GM18517 (cell line): ENCODE results near the gene SCRN1.
A peak's percentile ranks its signal among the peaks of the same experiment; 100 is the strongest.
"Not testable (repeated sequence)": the region's sequence is repeated elsewhere in the genome, so short reads cannot be mapped to it uniquely, and the experiment has no call there.

Experiments used
- ATAC-seq: cut with Tn5 transposase; IDR thresholded peaks from one replicate; pipeline ENCODE4 v1.9.1; 2021; ENCODE audit warnings: mild to moderate bottlenecking, moderate library complexity; ENCODE audit not compliant: unreplicated experiment

The SCRN1 gene

DNA sequence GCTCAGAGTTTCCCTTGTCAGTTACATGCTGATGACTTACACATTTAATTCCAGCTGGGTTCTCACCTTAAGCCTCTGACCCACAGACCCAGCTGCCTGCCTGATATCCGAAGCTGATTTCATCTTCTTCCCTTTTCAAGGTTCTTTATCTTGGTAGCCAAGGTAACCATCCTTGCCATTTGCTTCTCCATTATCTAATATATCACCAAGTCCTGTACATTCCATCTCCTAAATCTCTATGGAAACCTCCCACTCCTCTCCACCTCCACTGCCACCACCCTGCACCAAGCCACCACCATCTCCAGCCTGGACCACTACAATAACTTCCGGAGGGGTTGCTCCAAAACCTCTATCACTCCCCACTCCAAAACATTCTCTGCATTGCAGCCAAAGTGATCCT lies 19.9 kb downstream of the SCRN1 start:
- ATAC-seq, result no peak

DNA sequence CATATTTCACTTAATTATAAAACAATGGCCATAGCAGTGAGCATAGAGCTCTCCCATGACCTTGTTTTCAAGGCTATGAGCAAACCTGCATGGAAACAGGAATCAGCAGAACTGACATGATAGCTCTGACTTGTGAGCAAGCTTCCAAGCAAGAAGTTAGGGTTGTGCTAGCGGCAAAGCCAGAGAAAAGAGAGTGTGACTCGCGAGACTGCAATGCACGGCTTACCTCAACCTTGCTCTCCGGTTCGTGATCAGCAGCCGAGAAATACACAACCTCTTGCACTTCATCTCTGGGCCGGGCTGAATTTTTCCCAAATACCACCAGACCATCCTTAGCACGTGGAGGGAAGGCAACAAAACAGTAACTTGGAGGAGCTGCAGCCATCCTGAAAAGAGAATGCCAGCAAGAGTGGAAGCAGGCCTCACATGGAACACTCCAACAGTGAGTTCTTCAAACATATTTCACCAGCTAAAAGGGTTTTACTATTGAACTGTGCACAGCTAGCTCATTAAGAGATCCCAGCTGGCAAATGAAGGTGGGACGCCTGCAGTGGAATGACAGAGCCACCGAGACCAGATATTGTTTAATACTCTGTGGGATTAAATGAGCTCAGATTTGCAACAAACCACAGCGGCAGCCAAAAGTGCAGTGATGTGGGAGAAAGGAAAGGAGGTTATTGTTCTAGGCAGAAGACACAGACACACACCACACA lies 20.8 kb downstream of the SCRN1 start:
- no peak for ATAC-seq

DNA sequence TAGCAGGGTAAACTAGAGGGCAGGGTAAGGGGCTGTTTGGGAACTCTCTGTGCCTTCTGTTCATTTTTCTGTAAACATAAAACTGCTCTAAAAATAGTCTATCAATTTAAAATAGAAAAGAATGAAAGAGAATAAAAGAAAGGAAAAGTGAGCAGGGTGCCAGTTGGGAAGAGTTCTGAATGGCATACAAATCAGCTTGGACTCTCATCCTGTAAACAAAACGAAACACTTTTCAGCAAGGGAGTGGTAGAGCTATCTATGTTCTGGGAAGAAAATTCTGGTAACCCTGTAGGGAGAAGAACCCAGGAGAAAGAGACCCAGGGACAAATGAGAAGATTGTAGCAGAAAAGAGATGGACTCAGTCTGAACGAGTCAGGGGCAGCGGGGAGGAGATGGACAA lies 24.6 kb downstream of the SCRN1 start:
- ATAC-seq, result no peak

DNA sequence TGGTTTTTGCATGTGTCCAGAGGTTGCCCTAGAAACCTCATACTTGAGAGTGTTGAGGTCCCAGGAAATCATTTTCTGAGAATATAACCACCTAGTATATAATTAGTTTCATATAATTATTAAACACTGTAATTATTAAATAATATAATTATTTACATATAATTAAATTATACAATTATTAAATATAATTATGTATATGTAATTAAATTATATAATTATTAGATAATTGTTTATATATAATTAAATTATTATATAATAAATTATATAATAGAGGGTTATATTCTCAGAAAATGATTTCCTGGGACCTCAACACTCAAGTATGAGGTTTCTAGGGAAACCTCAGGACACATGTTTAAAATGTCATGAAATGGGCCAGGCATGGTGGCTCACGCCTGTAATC lies 27.6 kb downstream of the SCRN1 start:
- no peak for ATAC-seq

DNA sequence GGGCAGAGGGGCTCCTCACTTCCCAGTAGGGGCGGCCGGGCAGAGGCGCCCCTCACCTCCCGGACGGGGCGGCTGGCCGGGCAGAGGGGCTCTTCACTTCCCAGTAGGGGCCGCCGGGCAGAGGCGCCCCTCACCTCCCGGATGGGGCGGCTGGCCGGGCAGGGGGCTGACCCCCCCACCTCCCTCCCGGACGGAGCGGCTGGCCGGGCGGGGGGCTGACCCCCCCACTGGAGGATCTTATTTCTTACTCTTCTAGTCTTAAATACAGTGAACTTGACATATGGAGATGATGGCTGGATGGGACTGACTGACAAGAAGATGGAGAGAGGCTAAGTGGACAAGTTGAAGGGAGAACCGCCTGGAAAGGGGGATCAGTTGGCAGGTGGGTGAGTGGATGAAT lies 28.0 kb downstream of the SCRN1 start:
- ATAC-seq, result not testable (repeated sequence)

DNA sequence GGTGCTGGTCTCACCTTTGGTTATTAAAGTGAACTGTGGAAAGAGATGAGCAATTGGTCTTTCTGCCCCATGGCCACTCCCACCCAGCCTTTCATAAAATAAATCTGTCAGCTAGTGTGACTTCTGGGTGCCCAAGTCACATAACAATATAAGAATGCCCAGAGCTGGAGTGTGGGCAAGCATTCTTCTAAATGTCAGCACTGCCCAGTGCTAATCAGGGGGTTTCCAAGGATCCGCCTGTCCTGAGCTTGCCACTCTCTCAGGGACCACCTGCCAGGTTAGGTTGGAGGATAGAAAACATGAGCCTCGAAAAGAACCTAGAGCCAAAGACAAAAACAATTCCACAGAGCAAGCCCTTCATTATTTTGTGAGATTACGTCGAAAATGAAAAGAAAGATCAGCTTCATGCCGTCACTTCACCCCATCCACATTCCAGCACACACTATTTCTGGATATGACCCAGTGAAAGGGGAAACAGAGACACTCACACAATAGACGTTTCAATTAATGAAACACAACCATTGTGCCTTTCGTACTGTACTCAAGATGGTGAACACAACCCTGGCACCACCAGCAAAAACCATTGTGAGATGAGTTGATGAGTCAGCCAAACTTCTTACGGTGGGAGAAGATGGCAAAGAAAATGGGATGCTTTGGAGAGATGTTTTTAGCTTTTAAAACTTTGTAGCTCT lies 30.8 kb downstream of the SCRN1 start:
- no peak for ATAC-seq

DNA sequence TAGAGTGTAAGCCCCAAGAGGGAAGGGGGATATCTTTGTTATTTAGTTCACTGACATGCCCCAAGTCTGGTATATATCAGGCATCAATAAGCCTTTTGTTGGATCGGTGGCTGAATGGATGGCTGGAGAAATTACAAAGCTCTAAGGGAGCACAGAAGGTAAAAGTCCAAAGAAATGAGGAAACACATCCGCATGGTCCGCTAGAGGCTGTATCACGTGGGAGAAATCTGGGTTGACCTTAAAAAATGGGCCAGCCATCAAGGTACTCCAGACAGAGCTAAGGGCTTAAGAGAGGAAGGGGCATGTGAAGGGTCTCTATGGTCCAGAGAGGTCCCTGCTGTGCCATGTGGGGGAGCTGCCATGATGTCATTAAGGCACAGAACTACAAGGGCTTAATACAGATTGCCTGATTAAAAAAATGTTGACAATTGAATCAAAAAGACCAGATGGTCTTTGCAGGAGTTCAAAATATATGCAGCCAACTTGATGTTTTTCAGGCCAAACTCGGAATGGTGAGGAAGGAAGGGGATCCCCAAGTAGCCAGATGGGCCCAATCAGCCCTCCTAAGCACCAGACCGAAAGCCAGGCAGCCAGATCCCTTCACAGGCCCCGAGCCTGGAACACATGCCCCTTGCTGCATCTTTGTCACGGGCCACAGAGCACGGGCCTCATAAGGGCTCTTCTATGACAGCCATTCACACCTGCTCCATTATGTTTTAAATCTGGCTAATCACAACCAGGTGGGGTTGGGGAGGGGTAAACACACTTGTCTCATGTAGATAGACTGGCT lies 31.9 kb downstream of the SCRN1 start:
- ATAC-seq, result no peak

DNA sequence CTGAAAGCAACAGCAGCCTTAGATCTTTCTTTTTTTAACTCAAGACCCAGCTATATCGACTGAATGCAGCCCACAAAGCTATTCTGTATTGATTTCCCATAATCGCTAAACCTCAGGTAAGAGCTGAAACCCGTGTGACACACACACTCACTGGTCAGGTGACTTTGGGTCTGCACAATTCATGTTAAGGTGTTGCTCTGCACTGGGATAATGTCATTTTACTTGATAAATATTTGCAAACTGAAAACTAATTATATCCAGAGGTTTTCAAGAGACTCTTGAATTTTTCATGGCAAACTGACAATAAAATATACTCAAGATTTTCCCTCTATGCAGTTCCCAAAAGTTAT lies 33.1 kb downstream of the SCRN1 start:
- ATAC-seq, result peak; percentile 23

DNA sequence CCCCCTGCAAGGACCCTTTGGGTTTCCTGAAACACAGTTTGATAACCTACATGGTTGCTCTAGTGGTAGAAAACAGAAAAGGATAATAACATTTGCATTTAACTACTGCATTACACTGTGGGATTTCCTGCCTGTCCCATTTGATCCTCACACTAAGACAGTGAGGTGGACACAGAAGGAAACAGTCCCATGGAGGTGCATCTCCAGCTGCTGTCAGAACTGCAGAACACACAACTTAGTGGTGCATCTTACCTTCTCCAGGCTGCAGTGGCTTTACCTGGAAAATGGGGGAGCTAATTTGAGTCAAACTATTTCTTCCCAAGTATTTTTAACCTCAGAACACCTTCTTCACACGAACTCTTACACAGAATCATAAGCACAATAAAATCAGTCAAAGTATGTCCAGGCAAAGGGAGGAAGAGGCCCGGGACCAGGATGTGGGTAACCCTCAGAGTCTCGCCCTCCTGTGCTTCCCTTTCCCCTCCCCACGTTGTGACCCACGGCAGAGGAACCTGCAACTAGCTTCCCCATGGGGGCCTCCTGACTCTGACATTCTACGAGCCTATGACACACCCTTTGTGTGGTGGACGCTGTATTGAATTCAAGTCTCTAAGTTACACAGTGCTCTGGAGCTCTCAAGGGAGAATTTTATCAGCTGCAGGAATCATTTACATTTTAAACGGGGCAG lies 33.7 kb downstream of the SCRN1 start:
- peak; percentile 64 for ATAC-seq

DNA sequence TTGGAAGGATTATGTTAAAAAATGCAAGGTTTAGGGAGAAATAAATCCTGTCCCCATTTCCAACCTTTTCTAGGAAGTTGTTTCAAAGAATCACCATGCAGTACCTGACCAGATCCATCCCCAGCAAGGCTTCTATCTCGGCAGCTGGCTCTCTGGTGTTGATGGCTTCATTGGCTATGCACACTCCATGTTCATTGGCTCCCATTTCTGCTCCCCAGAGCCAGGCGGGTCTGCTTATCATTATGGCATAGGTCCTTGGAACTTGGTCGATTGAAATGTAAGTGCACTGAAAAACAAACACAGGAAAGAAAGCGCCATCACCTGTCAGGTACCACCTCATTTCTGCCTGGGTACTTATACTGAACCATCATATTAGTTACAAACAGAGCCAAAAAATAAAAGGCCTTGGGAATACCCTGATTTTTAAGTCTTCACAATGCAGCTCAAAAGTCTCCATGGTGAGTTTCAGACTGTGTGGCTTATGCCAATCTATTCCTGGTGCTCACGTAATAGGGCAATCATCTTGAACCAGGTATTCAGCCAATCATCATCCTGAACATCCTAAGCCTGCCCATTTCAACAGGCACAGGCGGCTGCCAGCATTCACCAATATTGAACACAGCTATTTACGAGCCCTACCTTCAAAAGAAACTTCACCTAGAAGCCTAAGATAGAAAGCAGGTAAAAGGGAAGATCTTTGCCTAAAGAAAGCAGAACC lies 34.4 kb downstream of the SCRN1 start:
- ATAC-seq, result no peak

DNA sequence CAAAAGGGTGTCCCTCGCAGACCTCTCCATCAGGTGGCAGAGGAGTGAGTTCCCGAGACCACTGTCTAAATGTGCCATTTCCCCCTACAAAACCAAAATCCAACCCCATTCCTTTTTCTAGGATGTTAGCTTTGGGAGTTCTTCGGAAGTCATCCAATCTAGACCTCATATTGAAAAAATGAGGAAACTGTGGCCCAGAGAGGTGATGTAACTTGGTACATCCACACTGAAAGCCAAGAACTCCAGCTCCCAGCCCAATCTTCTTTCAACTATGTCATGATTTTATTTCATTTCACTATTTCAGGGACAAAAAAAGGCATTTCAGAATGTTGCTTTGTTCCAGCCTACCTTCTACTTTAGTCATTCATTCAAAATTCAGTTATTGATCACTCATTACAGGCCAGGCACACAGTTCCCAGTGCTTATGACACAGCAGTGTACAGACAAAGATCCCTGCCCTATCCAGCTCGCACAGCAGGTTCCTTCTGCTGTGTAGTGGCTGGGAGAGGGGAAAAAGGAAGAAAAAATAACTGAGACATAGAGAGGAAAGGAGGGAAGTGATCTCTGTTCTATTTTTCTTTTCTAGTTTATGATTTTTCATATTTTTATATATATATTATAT lies 35.8 kb downstream of the SCRN1 start:
- no peak for ATAC-seq

DNA sequence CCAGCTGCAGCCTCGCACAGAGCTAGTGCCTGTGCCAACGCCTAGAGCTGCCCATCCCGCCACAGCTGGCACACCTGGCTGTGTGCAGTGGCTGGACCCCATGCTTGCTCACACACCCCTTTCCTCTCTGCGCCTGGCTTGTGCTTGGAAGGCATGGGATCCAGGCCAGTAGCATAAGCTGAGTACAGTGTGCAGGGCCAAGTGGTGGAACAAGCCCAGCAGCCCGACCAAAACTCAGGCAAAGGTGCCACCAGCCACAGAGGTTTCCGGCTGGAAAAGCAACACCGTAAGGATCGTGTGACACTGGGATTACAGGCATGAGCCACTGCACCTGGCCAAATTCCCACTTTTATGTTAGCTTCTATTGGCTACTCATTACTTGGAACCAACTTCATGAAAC lies 38.4 kb downstream of the SCRN1 start:
- ATAC-seq, result no peak

DNA sequence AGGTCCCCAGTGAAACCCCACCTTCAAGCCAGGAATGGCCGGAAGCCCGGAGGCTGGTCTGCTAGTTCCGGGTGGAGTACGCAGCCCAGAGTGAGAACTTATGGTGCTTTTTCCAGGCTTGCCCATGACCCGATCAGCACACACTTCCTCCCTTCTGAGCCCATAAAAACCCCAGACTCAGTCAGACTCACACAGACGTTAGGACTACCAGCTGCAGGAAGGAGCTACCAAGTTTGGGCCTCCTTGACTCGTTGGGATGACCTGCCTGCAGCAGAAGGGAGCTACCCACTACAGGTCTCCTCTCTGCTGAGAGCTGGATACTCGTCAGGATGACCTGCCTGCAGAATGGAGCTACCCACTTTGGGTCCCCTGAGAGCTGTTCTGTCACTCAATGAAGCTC lies 39.1 kb downstream of the SCRN1 start:
- ATAC-seq, result no peak

DNA sequence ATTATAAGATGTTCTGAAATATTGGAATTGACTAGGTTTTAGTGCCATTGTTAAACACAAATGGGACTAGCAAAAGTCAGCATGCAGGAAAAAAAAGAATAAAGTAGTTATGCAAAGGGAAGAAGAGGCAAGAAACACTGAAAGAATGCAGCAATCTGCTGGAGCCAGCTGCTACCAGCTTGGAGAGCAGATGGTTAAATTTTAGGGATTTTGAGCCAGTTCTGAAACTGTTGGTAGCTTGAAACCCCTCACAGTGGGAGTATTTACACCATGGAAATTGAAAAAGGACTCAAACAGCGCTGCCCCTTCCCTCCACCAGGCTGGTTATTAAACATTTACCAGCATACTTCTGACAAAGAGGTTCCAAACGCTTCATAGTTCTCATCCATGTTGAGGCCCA lies 41.0 kb downstream of the SCRN1 start:
- ATAC-seq, result no peak

DNA sequence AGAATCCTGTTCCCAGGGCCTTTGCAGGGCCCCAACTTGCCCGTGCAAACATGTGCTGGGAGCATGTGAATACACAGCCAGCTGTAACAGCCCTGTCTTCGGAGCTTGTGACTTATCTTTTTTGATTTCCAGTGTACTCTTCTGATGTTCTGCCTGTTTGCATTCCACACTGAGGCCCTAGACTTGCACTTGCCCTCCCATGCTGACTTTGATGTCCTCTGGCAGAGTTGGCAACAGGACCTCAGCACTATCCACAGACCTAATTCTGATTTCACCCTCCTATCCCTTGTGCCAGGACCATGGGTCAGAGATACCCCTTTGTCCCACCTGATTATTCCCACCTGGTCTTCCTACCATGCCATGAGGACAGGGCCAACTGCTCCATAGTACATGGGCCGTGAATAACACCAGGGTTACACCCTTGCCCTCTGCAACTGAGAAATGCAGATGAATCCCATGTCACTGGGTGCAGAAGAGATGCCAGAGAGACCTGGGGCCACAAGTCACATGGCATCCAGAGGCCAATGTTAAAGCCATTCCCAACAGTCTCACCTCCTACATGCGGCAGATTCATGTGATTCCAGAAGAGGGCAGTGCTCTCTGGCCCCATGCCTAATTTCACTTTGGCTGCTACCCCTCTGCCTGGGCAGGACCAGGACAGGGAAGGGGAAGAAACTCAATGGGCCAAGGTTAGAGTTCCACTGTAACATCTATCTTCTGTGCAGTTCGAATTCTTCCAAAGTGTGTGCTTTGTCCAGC lies 43.0 kb downstream of the SCRN1 start:
- ATAC-seq, result no peak

DNA sequence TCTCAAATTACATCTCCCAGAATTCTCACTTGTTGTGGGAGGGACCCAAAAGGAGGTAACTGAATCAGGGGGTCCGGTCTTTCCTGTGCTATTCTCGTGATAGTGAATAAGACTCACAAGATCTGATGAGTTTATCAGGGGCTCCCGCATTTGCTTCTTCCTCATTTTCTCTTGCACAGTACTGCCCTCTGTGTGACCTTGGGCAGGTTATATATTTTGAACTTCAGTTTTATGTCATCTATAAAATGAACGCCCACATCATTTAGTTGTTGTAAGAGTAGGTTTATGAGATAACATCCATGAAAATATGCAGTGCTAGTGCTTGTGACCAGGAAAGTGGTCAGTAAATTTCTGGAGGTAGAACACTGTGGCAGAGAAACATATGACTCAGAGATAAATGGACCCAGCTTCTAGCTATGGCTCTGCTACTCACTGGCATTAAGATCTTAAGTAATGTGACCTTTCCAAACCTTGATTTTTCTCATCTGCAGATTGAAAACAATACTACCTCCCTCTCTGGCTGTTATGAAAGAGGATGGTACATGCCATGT lies 44.3 kb downstream of the SCRN1 start:
- ATAC-seq, result no peak

DNA sequence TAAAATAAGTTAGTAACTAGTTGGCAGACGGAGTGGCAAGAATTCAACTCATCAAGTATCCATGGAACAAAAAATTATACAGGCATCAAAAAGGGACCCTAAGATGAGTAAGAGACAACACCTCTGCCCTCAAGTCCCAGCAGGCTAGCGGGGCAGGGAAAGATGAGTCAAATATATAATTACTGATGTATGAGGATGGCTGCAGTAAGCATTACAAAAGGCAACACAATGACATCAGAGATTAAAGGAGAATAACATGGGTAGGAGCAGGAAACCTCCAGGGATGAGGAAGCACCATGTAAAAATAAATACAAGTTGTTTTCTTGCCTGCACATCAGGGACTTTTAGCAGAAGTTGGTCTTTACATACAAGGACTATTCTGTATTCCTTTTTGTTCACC lies 49.4 kb downstream of the SCRN1 start:
- ATAC-seq, result no peak

DNA sequence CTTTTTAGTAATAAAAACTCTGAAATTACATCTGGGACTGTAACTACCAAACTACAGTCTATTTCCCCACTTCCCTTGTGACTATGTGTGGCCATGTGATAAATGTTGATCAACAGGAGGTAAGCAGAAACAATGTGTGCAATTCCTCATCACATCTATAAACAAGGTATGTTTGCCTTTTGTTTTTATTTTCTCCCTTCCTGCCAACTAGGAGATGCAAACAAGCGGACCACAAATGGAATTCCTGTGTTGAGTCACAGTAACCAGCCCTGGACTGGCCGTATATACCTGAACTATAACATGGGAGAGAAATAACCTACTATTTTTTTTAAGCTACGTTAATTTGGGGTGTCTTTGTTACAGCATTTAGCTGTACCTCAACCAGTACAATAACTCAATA lies 52.5 kb downstream of the SCRN1 start:
- ATAC-seq, result no peak

DNA sequence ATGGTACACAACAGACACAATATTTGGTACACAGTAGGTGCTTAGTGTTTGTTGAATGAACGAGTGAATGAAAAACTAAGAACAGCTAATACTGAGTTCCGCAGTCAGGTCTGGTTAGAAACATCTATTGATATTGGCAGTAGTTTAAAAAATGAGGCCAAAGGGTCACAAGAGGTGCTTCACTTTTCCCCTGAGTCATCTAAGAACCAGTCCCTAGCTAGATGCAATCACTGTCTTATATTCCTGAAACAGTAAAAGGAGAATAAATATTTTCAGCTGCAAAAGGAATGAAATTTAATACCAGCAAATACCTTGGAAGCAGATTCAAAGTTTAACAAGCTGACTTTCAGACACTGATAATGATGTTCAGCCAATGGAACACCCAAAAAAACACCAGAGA lies 54.5 kb downstream of the SCRN1 start:
- ATAC-seq, result no peak
